Sigmoid colon (tissue), 7 donors: ENCODE results near the gene RNF4. TPM values are rescaled to one million over a fixed set of nuclear protein-coding genes. Genes with fewer than 3 reads are reported as not detected.

Experiments
- DNase-seq: peaks from one replicate; pipeline ENCODE4 v3.0.0-alpha.2; 2019
- H3K27ac ChIP-seq, 4 donors: fragments of 200-600 bp; sonication (generic); one replicate each; pipeline ENCODE4 v1.5.1; 2016 to 2019; ENCODE audit warnings: mild to moderate bottlenecking in 1 of 4
- H3K27me3 ChIP-seq, 3 donors: fragments of 200-600 bp; sonication (generic); one replicate each; pipeline ENCODE4 v1.5.1; 2019; ENCODE audit warnings: mild to moderate bottlenecking in 1 of 3
- H3K36me3 ChIP-seq, 4 donors: fragments of 200-600 bp; sonication (generic); one replicate each; pipeline ENCODE4 v1.5.1; 2016 to 2019
- H3K4me1 ChIP-seq, 4 donors: fragments of 200-600 bp; sonication (generic); one replicate each; pipeline ENCODE4 v1.5.1; 2017 to 2019
- H3K4me3 ChIP-seq, 4 donors: fragments of 200-600 bp; sonication (generic); one replicate each; pipeline ENCODE4 v1.5.1; 2017 to 2019; ENCODE audit warnings: mild to moderate bottlenecking in 2 of 4, moderate library complexity in 1 of 4
- H3K9me3 ChIP-seq, 4 donors: fragments of 200-600 bp in 3 of 4; sonication (generic) in 3 of 4; one replicate each; pipeline versions ENCODE4 v1.5.1 to v1.6.1; 2013 to 2019
- CTCF ChIP-seq, 4 experiments: fragments of 450-650 bp in 3 of 4; fragments of 200-600 bp in 1 of 4; IDR thresholded peaks; one replicate each; pipeline ENCODE4 v1.5.1; 2016 to 2019; ENCODE audit warnings: antibody characterized with exemption in 4 of 4, mild to moderate bottlenecking in 3 of 4, moderate library complexity in 2 of 4
- EP300 ChIP-seq, 4 donors: sonication (generic); formaldehyde crosslinking; IDR thresholded peaks; one replicate each; pipeline ENCODE4 v1.6.1; 2017; ENCODE audit warnings: antibody characterized with exemption in 4 of 4
- POLR2A ChIP-seq, 2 donors: fragments of 450-650 bp; IDR thresholded peaks; one replicate each; pipeline ENCODE4 v1.6.1; 2016; ENCODE audit warnings: antibody characterized with exemption in 2 of 2, mild to moderate bottlenecking in 2 of 2, moderate library complexity in 2 of 2
- POLR2AphosphoS5 ChIP-seq, 4 donors: sonication (generic); formaldehyde crosslinking; IDR thresholded peaks; one replicate each; pipeline ENCODE4 v1.6.1; 2017; ENCODE audit warnings: antibody characterized with exemption in 4 of 4
- WGBS, 2 donors: extraction: QIAGEN DNeasy Blood & Tissue Kit; methylation state at CpG; one replicate each; pipeline ENCODE4 v1.1.7; 2013; 5-methylcytosine and 5-hydroxymethylcytosine counted together
- intact Hi-C: fragments of 100-400 bp; cut with DNase I; formaldehyde crosslinking; loops from one replicate; pipeline ENCODE4 v1.15.1; 2023
- polyA plus RNA-seq, 3 donors: library from polyadenylated mRNA; stranded (reverse); fragments of 200-250 nt; gene quantifications; one replicate each; pipeline ENCODE4 v1.2.3, GENCODE V29; 2013
- total RNA-seq, 4 donors: library from RNA; depleted of rRNA; stranded (reverse); fragments of >200 nt; gene quantifications; one replicate each; pipeline ENCODE4 v1.1.0, GENCODE V29; 2016
- donor health status: healthy with polysubstance abuse.
- donor health status: Bipolar disorder and iron deficiency.
- donor health status: healthy.

RNF4 gene
- total and polyA plus RNA-seq, 7 donors: 19.8 to 51.0 (median 32.1) TPM

DNA sequence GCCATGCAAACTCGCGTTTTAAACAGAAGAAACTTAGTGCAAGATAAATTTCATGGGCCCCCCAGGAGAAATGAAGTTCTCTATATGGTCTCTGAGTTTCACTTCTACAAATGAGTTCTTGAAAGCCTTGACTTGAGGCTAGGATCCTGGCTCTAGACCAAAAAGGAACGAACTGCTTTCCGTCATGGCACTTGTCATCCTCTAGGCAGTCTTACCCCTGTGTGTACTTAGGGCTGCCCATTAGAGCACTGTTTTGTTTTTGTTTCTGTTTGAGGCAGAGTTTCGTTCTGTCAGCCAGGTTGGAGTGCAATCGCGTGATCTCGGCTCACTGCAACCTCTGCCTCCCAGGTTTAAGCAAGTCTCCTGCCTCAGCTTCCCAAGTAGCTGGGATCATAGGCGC, 29.0 kb downstream of the RNF4 start:
- peak; percentile 66 for DNase-seq
- Histone ChIP-seq H3K27ac (peak overlapping the region in 3 of 4 donors; percentile 56 to 68 (median 59)), H3K36me3 (peaks cover 14 to 81% (median 42%) of the 10 kb centered on the region in 4 donors), H3K4me3 (no peak overlapping the region), H3K27me3 (no peaks in the 10 kb centered on the region), H3K4me1 (peaks cover 0 to 26% (median 10%) of the 10 kb centered on the region in 4 donors), H3K9me3 (no peaks in the 10 kb centered on the region)
- TF ChIP-seq CTCF (IDR thresholded peaks at IDR 0.05) (no peak), POLR2A (IDR thresholded peaks at IDR 0.05) (no peak), POLR2AphosphoS5 (IDR thresholded peaks at IDR 0.05) (peak in 3 of 4 donors; percentile 61 to 80 (median 72))
- 79 to 94% methylated on average over 9 of the region's 9 CpGs for WGBS, 2 donors
- intact Hi-C loops: no loop called here

DNA sequence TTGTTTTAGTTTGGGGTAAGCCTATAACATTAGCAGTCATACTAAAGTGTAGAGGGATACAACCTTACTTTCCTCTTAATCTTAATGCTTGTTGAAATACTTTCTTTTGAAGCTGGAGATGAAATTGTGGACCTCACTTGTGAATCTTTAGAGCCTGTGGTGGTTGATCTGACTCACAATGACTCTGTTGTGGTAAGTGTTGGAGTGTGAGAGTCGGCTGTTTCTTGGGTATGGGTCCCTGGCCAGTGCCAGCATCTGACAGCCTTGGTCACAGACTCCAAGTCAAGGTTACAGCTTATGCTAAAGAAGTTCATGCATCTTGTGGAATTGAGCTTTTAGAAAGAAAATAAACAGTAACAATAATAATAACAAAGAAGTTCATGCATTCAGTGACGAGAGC, 31.6 kb downstream of the RNF4 start:
- peaks cover 0 to 16% (median 5%) of the 10 kb centered on the region in 4 donors for H3K4me1 ChIP-seq
- intact Hi-C loops: no loop called here
- DNase-seq: no peak
- H3K36me3 ChIP-seq: peaks cover 14 to 78% (median 40%) of the 10 kb centered on the region in 4 donors
- H3K4me3 ChIP-seq: no peak overlapping the region
- H3K27me3 ChIP-seq: no peaks in the 10 kb centered on the region
- 91% methylated on average over 2 of the region's 2 CpGs for WGBS, 2 donors
- no peak overlapping the region for H3K27ac ChIP-seq
- no peaks in the 10 kb centered on the region for H3K9me3 ChIP-seq
- TF ChIP-seq EP300 (IDR thresholded peaks at IDR 0.05) (no peak), CTCF (IDR thresholded peaks at IDR 0.05) (no peak), POLR2AphosphoS5 (IDR thresholded peaks at IDR 0.05) (no peak), POLR2A (IDR thresholded peaks at IDR 0.05) (no peak)

GRCh38 chr4:2501034-2501594, 32.2 kb downstream of the RNF4 start:
- intact Hi-C loops: no loop called here
- no peaks in the 10 kb centered on the region for H3K27me3 ChIP-seq
- DNase-seq: no peak
- H3K4me1 ChIP-seq: peaks cover 0 to 16% (median 5%) of the 10 kb centered on the region in 4 donors
- H3K9me3 ChIP-seq: no peaks in the 10 kb centered on the region
- no peak for TF ChIP-seq EP300 (IDR thresholded peaks at IDR 0.05)
- TF ChIP-seq POLR2AphosphoS5 (IDR thresholded peaks at IDR 0.05): no peak
- no peak for TF ChIP-seq CTCF (IDR thresholded peaks at IDR 0.05)
- TF ChIP-seq POLR2A (IDR thresholded peaks at IDR 0.05): no peak
- H3K4me3 ChIP-seq: no peak overlapping the region
- WGBS, 2 donors: 94 to 96% methylated on average over 7 of the region's 7 CpGs
- H3K36me3 ChIP-seq: peaks cover 14 to 79% (median 42%) of the 10 kb centered on the region in 4 donors
- no peak overlapping the region for H3K27ac ChIP-seq

DNA sequence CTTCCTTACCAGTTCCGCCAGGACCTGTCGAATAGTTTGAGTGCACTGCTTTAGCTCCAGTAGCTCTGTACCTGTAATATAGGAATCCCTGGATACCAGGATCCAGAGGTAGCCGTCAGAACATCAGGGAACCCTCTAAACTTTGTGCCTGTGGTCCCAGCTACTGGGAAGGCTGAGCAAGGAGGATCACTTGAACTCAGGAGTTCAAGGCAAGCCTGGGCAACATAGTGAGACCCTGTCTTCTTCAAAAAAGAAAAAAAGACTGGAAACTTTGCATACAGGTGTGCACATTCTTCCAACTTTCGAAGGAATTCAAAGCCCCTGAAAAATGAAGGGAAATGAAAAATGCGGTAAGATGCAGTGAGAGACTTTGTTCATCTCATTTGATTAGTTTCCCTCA, 34.9 kb downstream of the RNF4 start:
- TF ChIP-seq POLR2AphosphoS5 (IDR thresholded peaks at IDR 0.05) (no peak), POLR2A (IDR thresholded peaks at IDR 0.05) (no peak), CTCF (IDR thresholded peaks at IDR 0.05) (no peak), EP300 (IDR thresholded peaks at IDR 0.05) (no peak)
- H3K27me3 ChIP-seq: no peaks in the 10 kb centered on the region
- H3K9me3 ChIP-seq: no peaks in the 10 kb centered on the region
- no peak overlapping the region for H3K27ac ChIP-seq
- intact Hi-C loops: no loop called here
- DNase-seq: no peak
- no peak overlapping the region for H3K4me3 ChIP-seq
- 96 to 97% methylated on average over 5 of the region's 5 CpGs for WGBS, 2 donors
- peaks cover 12 to 78% (median 43%) of the 10 kb centered on the region in 4 donors for H3K36me3 ChIP-seq
- H3K4me1 ChIP-seq: no peaks in the 10 kb centered on the region

GRCh38 chr4:2507259-2507658, 38.4 kb downstream of the RNF4 start:
- 98 to 99% methylated on average over 4 of the region's 4 CpGs for WGBS, 2 donors
- Histone ChIP-seq H3K36me3 (peaks cover 2 to 73% (median 26%) of the 10 kb centered on the region in 4 donors), H3K27ac (no peak overlapping the region), H3K9me3 (no peaks in the 10 kb centered on the region), H3K4me3 (no peak overlapping the region), H3K4me1 (no peaks in the 10 kb centered on the region), H3K27me3 (no peaks in the 10 kb centered on the region)
- no peak for DNase-seq
- intact Hi-C loops: no loop called here
- TF ChIP-seq POLR2AphosphoS5 (IDR thresholded peaks at IDR 0.05) (no peak), EP300 (IDR thresholded peaks at IDR 0.05) (no peak), POLR2A (IDR thresholded peaks at IDR 0.05) (no peak), CTCF (IDR thresholded peaks at IDR 0.05) (no peak)
